ENCODE results near the gene GCC1. TPM values are rescaled to one million over a fixed set of nuclear protein-coding genes. Genes with fewer than 3 reads are reported as not detected.

GCC1 gene
- total RNA-seq (10 to 100 TPM; 13.1 to 13.6 TPM), polyA plus RNA-seq (1 to 10 TPM; 5.5 to 7.3 TPM)
- long read RNA-seq, donor 1, full-length matches to known transcripts = 24 of 33 reads
- long read RNA-seq, donor 1, partial matches to known transcripts = 0 of 33 reads
- long read RNA-seq, donor 1, other reads (novel, unspliced or antisense) = 9 of 33 reads
- long read RNA-seq, donor 2, full-length matches to known transcripts = 8 of 12 reads
- long read RNA-seq, donor 2, partial matches to known transcripts = 0 of 12 reads
- long read RNA-seq, donor 2, other reads (novel, unspliced or antisense) = 4 of 12 reads

GRCh38 chr7:127585044-127585953 lies at the start of gene GCC1:
Gene GCC1 (minus strand): TSS chr7:127585596. CDS start chr7:127585182, 414 bp downstream.
- intact Hi-C loops (cut with DNase I) = loop anchor here (5.0 to 10.0 kb wide), 3 partner anchors 47 to 190 kb away; partner anchors contain the start of genes ZNF800 (in 2 of the 2) and SND1 (in 1 of the 2)
- Histone ChIP-seq H3K9me3 (ENCODE audit: control insufficient read depth, low read length) (no peaks in the 10 kb centered on the region), H3K27me3 (ENCODE audit: control insufficient read depth in 1 of 2, insufficient read depth in 2 of 2, low read length in 1 of 2) (no peaks in the 10 kb centered on the region), H3K36me3 (ENCODE audit: control insufficient read depth in 1 of 2, insufficient read depth in 2 of 2, low read length in 1 of 2) (peaks cover 0 to 5% of the 10 kb centered on the region in 2 donors), H3K4me1 (ENCODE audit: control insufficient read depth in 1 of 2, insufficient read depth in 2 of 2, low read length in 2 of 2) (peaks cover 1 to 4% of the 10 kb centered on the region in 2 donors), H3K27ac (ENCODE audit: low read depth in 1 of 2, low read length in 2 of 2) (peak within 1 kb of the TSS in 1 of 2 donors; percentile 87), H3K4me3 (ENCODE audit: low read length in 2 of 2) (peak within 1 kb of the TSS; percentile 51 to 66)
- WGBS, 2 donors = 3% methylated on average over 73 to 78 of the region's 78 CpGs
- DNase-seq (peak; percentile 94 to 99), ATAC-seq (ENCODE audit: low FRiP score) (peak; percentile 93)

- Histone ChIP-seq H3K4me3 (ENCODE audit: low read length in 2 of 2) (no peak overlapping the region), H3K36me3 (ENCODE audit: control insufficient read depth in 1 of 2, insufficient read depth in 2 of 2, low read length in 1 of 2) (no peaks in the 10 kb centered on the region), H3K27ac (ENCODE audit: low read depth in 1 of 2, low read length in 2 of 2) (no peak overlapping the region), H3K4me1 (ENCODE audit: control insufficient read depth in 1 of 2, insufficient read depth in 2 of 2, low read length in 2 of 2) (no peaks in the 10 kb centered on the region), H3K9me3 (ENCODE audit: control insufficient read depth, low read length) (no peaks in the 10 kb centered on the region), H3K27me3 (ENCODE audit: control insufficient read depth in 1 of 2, insufficient read depth in 2 of 2, low read length in 1 of 2) (no peaks in the 10 kb centered on the region)
- intact Hi-C loops (cut with DNase I) = loop anchor here in 1 of 2 donors (5.0 kb wide), 1 partner anchor 45 kb away; the partner anchor contains the start of genes ARF5 and GCC1
- 13 to 23% methylated on average over 7 of the region's 7 CpGs for WGBS, 2 donors
- ATAC-seq (ENCODE audit: low FRiP score) = peak; percentile 34
- peak in 1 of 2 donors; percentile 51 for DNase-seq
Measured at GRCh38 chr7:127632276-127632910, 47.0 kb upstream of the GCC1 start.

GRCh38 chr7:127629268-127629854 lies 44.0 kb upstream of the GCC1 start:
- peak in 1 of 2 donors; percentile 46 for DNase-seq
- Histone ChIP-seq H3K4me1 (ENCODE audit: control insufficient read depth in 1 of 2, insufficient read depth in 2 of 2, low read length in 2 of 2) (no peaks in the 10 kb centered on the region), H3K36me3 (ENCODE audit: control insufficient read depth in 1 of 2, insufficient read depth in 2 of 2, low read length in 1 of 2) (no peaks in the 10 kb centered on the region), H3K27me3 (ENCODE audit: control insufficient read depth in 1 of 2, insufficient read depth in 2 of 2, low read length in 1 of 2) (no peaks in the 10 kb centered on the region), H3K4me3 (ENCODE audit: low read length in 2 of 2) (no peak overlapping the region), H3K9me3 (ENCODE audit: control insufficient read depth, low read length) (no peaks in the 10 kb centered on the region), H3K27ac (ENCODE audit: low read depth in 1 of 2, low read length in 2 of 2) (no peak overlapping the region)
- 58 to 60% methylated on average over 5 of the region's 5 CpGs for WGBS, 2 donors
- no peak for ATAC-seq (ENCODE audit: low FRiP score)
- intact Hi-C loops (cut with DNase I) = no loop called here

GRCh38 chr7:127628445-127628844 lies 43.0 kb upstream of the GCC1 start:
- ATAC-seq (ENCODE audit: low FRiP score) (no peak), DNase-seq (no peak)
- Histone ChIP-seq H3K4me1 (ENCODE audit: control insufficient read depth in 1 of 2, insufficient read depth in 2 of 2, low read length in 2 of 2) (no peaks in the 10 kb centered on the region), H3K4me3 (ENCODE audit: low read length in 2 of 2) (no peak overlapping the region), H3K9me3 (ENCODE audit: control insufficient read depth, low read length) (no peaks in the 10 kb centered on the region), H3K27ac (ENCODE audit: low read depth in 1 of 2, low read length in 2 of 2) (no peak overlapping the region), H3K36me3 (ENCODE audit: control insufficient read depth in 1 of 2, insufficient read depth in 2 of 2, low read length in 1 of 2) (no peaks in the 10 kb centered on the region), H3K27me3 (ENCODE audit: control insufficient read depth in 1 of 2, insufficient read depth in 2 of 2, low read length in 1 of 2) (no peaks in the 10 kb centered on the region)
- intact Hi-C loops (cut with DNase I) = no loop called here
- WGBS, 2 donors = 59 to 63% methylated on average over 3 of the region's 3 CpGs

GRCh38 chr7:127625331-127625730 lies 39.9 kb upstream of the GCC1 start:
- ATAC-seq (ENCODE audit: low FRiP score) = no peak
- no peak overlapping the region for H3K27ac ChIP-seq (ENCODE audit: low read depth in 1 of 2, low read length in 2 of 2)
- H3K27me3 ChIP-seq (ENCODE audit: control insufficient read depth in 1 of 2, insufficient read depth in 2 of 2, low read length in 1 of 2) = no peaks in the 10 kb centered on the region
- no peaks in the 10 kb centered on the region for H3K36me3 ChIP-seq (ENCODE audit: control insufficient read depth in 1 of 2, insufficient read depth in 2 of 2, low read length in 1 of 2)
- intact Hi-C loops (cut with DNase I) = no loop called here
- no peaks in the 10 kb centered on the region for H3K9me3 ChIP-seq (ENCODE audit: control insufficient read depth, low read length)
- no peak overlapping the region for H3K4me3 ChIP-seq (ENCODE audit: low read length in 2 of 2)
- H3K4me1 ChIP-seq (ENCODE audit: control insufficient read depth in 1 of 2, insufficient read depth in 2 of 2, low read length in 2 of 2) = no peaks in the 10 kb centered on the region
- DNase-seq = no peak

GRCh38 chr7:127620406-127621233 lies 35.2 kb upstream of the GCC1 start:
- no peaks in the 10 kb centered on the region for H3K9me3 ChIP-seq (ENCODE audit: control insufficient read depth, low read length)
- WGBS, 2 donors = 2 to 4% methylated on average over 24 of the region's 24 CpGs
- no peak overlapping the region for H3K27ac ChIP-seq (ENCODE audit: low read depth in 1 of 2, low read length in 2 of 2)
- no peaks in the 10 kb centered on the region for H3K4me1 ChIP-seq (ENCODE audit: control insufficient read depth in 1 of 2, insufficient read depth in 2 of 2, low read length in 2 of 2)
- no peaks in the 10 kb centered on the region for H3K36me3 ChIP-seq (ENCODE audit: control insufficient read depth in 1 of 2, insufficient read depth in 2 of 2, low read length in 1 of 2)
- DNase-seq (no peak), ATAC-seq (ENCODE audit: low FRiP score) (no peak)
- no peak overlapping the region for H3K4me3 ChIP-seq (ENCODE audit: low read length in 2 of 2)
- H3K27me3 ChIP-seq (ENCODE audit: control insufficient read depth in 1 of 2, insufficient read depth in 2 of 2, low read length in 1 of 2) = peaks cover 0 to 3% of the 10 kb centered on the region in 2 donors
- intact Hi-C loops (cut with DNase I) = no loop called here

GRCh38 chr7:127619681-127620405 lies 34.4 kb upstream of the GCC1 start:
- H3K4me3 ChIP-seq (ENCODE audit: low read length in 2 of 2) = no peak overlapping the region
- H3K36me3 ChIP-seq (ENCODE audit: control insufficient read depth in 1 of 2, insufficient read depth in 2 of 2, low read length in 1 of 2) = no peaks in the 10 kb centered on the region
- H3K9me3 ChIP-seq (ENCODE audit: control insufficient read depth, low read length) = no peaks in the 10 kb centered on the region
- 3 to 5% methylated on average over 27 of the region's 27 CpGs for WGBS, 2 donors
- DNase-seq = no peak
- peaks cover 0 to 3% of the 10 kb centered on the region in 2 donors for H3K27me3 ChIP-seq (ENCODE audit: control insufficient read depth in 1 of 2, insufficient read depth in 2 of 2, low read length in 1 of 2)
- no peak for ATAC-seq (ENCODE audit: low FRiP score)
- no peaks in the 10 kb centered on the region for H3K4me1 ChIP-seq (ENCODE audit: control insufficient read depth in 1 of 2, insufficient read depth in 2 of 2, low read length in 2 of 2)
- intact Hi-C loops (cut with DNase I) = no loop called here
- H3K27ac ChIP-seq (ENCODE audit: low read depth in 1 of 2, low read length in 2 of 2) = no peak overlapping the region
